Neural crest cell (in vitro differentiated cells): ENCODE measurements around the gene CNTNAP2. TPM values are rescaled to one million over a fixed set of nuclear protein-coding genes. Genes with fewer than 3 reads are reported as not detected.
A peak's percentile ranks its signal among the peaks of the same experiment; 100 is the strongest.

Source experiments
- DNase-seq: peaks from one replicate; pipeline ENCODE4 v3.0.0; 2021; ENCODE audit warnings: low read depth, mixed read lengths, low spot score
- H3K27ac Mint-ChIP-seq: one replicate; pipeline ENCODE4 v1.8.0; 2021; ENCODE audit warnings: mild to moderate bottlenecking, mixed read lengths; ENCODE audit not compliant: unreplicated experiment
- H3K27me3 Mint-ChIP-seq: 2 replicates; pipeline ENCODE4 v1.8.0; 2021; ENCODE audit warnings: low read depth, mild to moderate bottlenecking, mixed read lengths
- H3K36me3 Mint-ChIP-seq: 2 replicates; pipeline ENCODE4 v1.8.0; 2021; ENCODE audit warnings: low read depth, mild to moderate bottlenecking, mixed read lengths
- H3K4me1 Mint-ChIP-seq: 2 replicates; pipeline ENCODE4 v1.8.0; 2021; ENCODE audit warnings: mixed read lengths
- H3K4me3 Mint-ChIP-seq: one replicate; pipeline ENCODE4 v1.8.0; 2021; ENCODE audit warnings: mild to moderate bottlenecking, mixed read lengths
- H3K9me3 Mint-ChIP-seq: 2 replicates; pipeline ENCODE4 v1.8.0; 2021; ENCODE audit warnings: mixed read lengths
- CTCF ChIP-seq: fragments of 200-600 bp; sonication (generic); conservative IDR thresholded peaks from 2 replicates; pipeline ENCODE4 v1.5.0; 2021; ENCODE audit warnings: antibody characterized with exemption, mild to moderate bottlenecking
- total RNA-seq: library from RNA; stranded (reverse); gene quantifications from 2 replicates; pipeline ENCODE4 v1.2.1, GENCODE V29; 2021

The CNTNAP2 gene
- total RNA-seq, 1 donor from 2014 or later = 12.9 TPM

DNA sequence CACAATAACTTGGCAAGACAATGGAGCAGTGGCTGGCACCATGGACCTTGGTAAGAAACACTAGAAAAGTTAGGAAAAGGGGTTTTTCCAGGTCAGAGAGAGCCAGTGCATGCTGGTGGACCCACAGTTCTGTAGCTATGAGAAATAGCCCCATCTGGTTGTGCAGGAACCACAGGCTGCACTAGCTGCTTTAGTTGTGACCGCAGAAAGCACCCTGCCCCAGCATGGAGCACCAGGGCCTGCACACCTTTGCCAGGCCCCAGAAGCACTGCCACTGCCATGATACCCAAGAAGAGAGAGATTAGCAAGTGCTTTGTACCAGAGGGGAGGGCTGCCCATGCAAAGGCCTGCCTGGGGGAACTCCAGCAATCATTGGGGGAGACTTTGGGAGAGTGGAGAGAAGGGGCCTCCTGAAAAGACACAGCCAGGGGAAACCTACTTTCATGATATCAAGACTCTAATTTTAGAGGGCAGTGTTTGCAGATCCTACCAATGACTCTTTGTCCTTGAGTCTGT, 2217.9 kb downstream of the CNTNAP2 start:
- Mint-ChIP-seq H3K4me3 (no peak overlapping the region), H3K4me1 (peaks cover 24% of the 10 kb centered on the region), H3K36me3 (peaks cover 25% of the 10 kb centered on the region)

DNA sequence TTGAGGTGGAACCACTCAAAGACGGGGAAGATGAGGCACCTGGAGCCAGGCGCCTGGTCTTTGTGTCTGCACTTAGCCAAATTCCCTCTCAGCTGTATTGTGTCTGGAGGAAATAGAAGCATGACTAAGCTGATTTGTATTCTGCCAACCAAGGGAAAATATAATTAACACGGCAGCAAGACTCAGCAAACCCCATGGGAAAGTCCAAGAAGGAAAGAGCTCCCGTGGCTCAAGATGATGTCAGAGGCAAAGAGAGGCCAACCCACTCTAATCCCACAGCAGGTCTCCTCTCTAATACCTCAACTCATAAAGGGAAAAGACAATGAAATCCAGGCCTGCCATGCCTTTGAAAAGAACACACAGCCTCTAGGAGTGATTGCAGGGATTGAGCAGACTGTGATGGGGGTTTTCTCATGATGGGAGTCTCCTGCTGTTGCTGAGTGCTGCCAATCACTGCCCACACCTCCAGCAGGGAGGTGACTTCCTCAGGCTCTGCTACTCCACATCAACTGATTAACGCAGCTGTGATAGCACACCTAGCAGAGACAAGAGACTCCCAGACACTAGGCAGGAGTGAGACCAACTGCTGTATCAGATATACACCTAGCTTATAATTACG, 2218.5 kb downstream of the CNTNAP2 start:
- Mint-ChIP-seq H3K4me3 (no peak overlapping the region), H3K4me1 (peaks cover 29% of the 10 kb centered on the region), H3K27me3 (peaks cover 62% of the 10 kb centered on the region), H3K9me3 (peaks cover 19% of the 10 kb centered on the region), H3K36me3 (peaks cover 22% of the 10 kb centered on the region), H3K27ac (no peak overlapping the region)
- no peak for DNase-seq
- no peak for TF ChIP-seq CTCF

More for the DNA sequence above, 2217.9 kb downstream of the CNTNAP2 start:
- no peak for TF ChIP-seq CTCF
- Mint-ChIP-seq H3K9me3 (peaks cover 22% of the 10 kb centered on the region), H3K27me3 (peaks cover 58% of the 10 kb centered on the region), H3K27ac (no peak overlapping the region)
- DNase-seq = no peak

DNA sequence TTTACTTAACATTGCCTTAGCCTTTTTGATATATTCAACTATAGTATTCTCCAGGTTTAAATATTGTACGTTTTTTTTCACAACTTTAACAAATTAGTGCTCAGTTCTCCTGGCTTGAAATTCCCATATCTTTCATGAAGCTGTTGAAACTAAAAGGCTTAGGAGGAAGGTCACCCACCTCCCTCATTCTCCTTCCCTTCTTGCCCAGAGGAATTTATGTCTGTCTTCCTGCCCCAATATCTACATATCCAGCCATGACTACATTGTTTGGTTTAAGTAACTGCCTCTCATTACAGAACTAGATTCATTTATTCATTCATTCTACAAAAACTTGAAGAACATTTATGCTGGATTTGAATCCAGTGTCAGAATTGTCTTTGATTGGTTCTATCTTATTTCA, 2219.2 kb downstream of the CNTNAP2 start:
- peaks cover 69% of the 10 kb centered on the region for H3K27me3 Mint-ChIP-seq
- no peak for DNase-seq
- no peak for TF ChIP-seq CTCF
- no peak overlapping the region for H3K27ac Mint-ChIP-seq
- H3K36me3 Mint-ChIP-seq = peaks cover 14% of the 10 kb centered on the region
- peaks cover 33% of the 10 kb centered on the region for H3K4me1 Mint-ChIP-seq
- H3K9me3 Mint-ChIP-seq = peaks cover 12% of the 10 kb centered on the region
- H3K4me3 Mint-ChIP-seq = no peak overlapping the region

DNA sequence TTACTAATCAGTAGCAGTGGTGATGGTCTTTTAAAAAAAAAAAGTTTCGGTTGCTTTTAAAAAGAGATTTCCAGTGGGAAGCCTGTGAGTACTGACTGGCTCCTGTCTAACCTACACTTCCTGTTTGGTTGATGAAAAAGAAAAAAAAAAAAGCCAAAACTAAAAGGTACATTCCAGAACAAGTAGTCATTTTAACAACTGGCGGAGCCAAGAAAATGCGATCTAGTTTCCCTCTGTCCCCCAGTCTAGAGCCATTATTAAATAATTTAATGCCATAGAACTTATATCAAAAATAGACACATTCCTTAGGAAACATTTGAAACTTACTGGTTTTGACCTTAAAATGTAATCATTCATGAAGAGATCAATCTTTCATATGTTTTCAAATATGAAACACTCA, 2219.8 kb downstream of the CNTNAP2 start:
- H3K9me3 Mint-ChIP-seq = peaks cover 6% of the 10 kb centered on the region
- no peak overlapping the region for H3K4me3 Mint-ChIP-seq
- TF ChIP-seq CTCF = no peak
- H3K27ac Mint-ChIP-seq = no peak overlapping the region
- peaks cover 8% of the 10 kb centered on the region for H3K36me3 Mint-ChIP-seq
- no peak for DNase-seq
- peaks cover 74% of the 10 kb centered on the region for H3K27me3 Mint-ChIP-seq
- H3K4me1 Mint-ChIP-seq = peaks cover 34% of the 10 kb centered on the region

GRCh38 chr7:148337246-148337965, 2220.8 kb downstream of the CNTNAP2 start:
- H3K4me3 Mint-ChIP-seq = peak overlapping the region; percentile 42
- H3K4me1 Mint-ChIP-seq = peaks cover 34% of the 10 kb centered on the region
- peaks cover 3% of the 10 kb centered on the region for H3K9me3 Mint-ChIP-seq
- H3K36me3 Mint-ChIP-seq = peaks cover 4% of the 10 kb centered on the region
- no peak for DNase-seq
- TF ChIP-seq CTCF = no peak
- H3K27me3 Mint-ChIP-seq = peaks cover 84% of the 10 kb centered on the region
- no peak overlapping the region for H3K27ac Mint-ChIP-seq
